Loucy (cell line): ENCODE data around the gene SEPTIN6.
"Not testable (repeated sequence)": the region's sequence is repeated elsewhere in the genome, so short reads cannot be mapped to it uniquely, and the experiment has no call there.

Experiments used
- H2AFZ ChIP-seq: fragments of 200-600 bp; sonication (generic); 2 replicates; pipeline ENCODE4 v1.6.0; 2016; ENCODE audit warnings: antibody characterized with exemption, mild to moderate bottlenecking, low read length, moderate library complexity
- H3F3A ChIP-seq: fragments of 200-600 bp; 2 replicates; pipeline ENCODE4 v1.6.0; 2016; ENCODE audit warnings: antibody characterized with exemption, low read depth, mild to moderate bottlenecking
- H3K27me3 ChIP-seq: fragments of 200-600 bp; sonication (generic); 2 replicates; pipeline ENCODE4 v1.6.1; 2014; ENCODE audit warnings: low read length, mild to moderate bottlenecking; ENCODE audit not compliant: insufficient read depth, poor library complexity, severe bottlenecking
- H3K36me3 ChIP-seq: fragments of 200-600 bp; sonication (generic); 2 replicates; pipeline ENCODE4 v1.6.1; 2016; ENCODE audit warnings: low read length; ENCODE audit not compliant: insufficient read depth
- H3K4me1 ChIP-seq: fragments of 200-600 bp; sonication (generic); 2 replicates; pipeline ENCODE4 v1.5.1; 2014; ENCODE audit warnings: low read length, mild to moderate bottlenecking; ENCODE audit not compliant: insufficient read depth, poor library complexity, severe bottlenecking
- H3K4me2 ChIP-seq: fragments of 200-600 bp; sonication (generic); 2 replicates; pipeline ENCODE4 v1.6.0; 2014; ENCODE audit warnings: antibody characterized with exemption, low read length, low read depth, mild to moderate bottlenecking; ENCODE audit not compliant: poor library complexity, severe bottlenecking
- H3K4me3 ChIP-seq: fragments of 200-600 bp; sonication (generic); 2 replicates; pipeline ENCODE4 v1.5.1; 2014; ENCODE audit warnings: low read length, mild to moderate bottlenecking, mixed read lengths; ENCODE audit not compliant: poor library complexity, severe bottlenecking
- H3K79me2 ChIP-seq: fragments of 200-600 bp; sonication (generic); 2 replicates; pipeline ENCODE4 v1.6.1; 2014; ENCODE audit warnings: low read length; ENCODE audit not compliant: insufficient read depth
- H3K9ac ChIP-seq: fragments of 200-600 bp; sonication (generic); 2 replicates; pipeline ENCODE4 v1.6.0; 2014; ENCODE audit warnings: mild to moderate bottlenecking, low read depth, low read length, moderate library complexity; ENCODE audit not compliant: poor library complexity, severe bottlenecking
- H3K9me2 ChIP-seq: fragments of 200-600 bp; sonication (generic); replicated peaks from 2 replicates; pipeline ENCODE4 v1.6.1; 2016; ENCODE audit warnings: low read depth, low read length, mixed read lengths
- H3K9me3 ChIP-seq: fragments of 200-600 bp; sonication (generic); 2 replicates; pipeline ENCODE4 v1.6.1; 2014; ENCODE audit warnings: mild to moderate bottlenecking, antibody characterized with exemption, low read length, low read depth; ENCODE audit not compliant: insufficient read depth
- H4K20me1 ChIP-seq: fragments of 200-600 bp; sonication (generic); 2 replicates; pipeline ENCODE4 v1.6.0; 2014; ENCODE audit warnings: antibody characterized with exemption, low read length, mild to moderate bottlenecking; ENCODE audit not compliant: insufficient read depth, poor library complexity, severe bottlenecking
- EZH2phosphoT487 ChIP-seq: fragments of 200-600 bp; IDR thresholded peaks from 2 replicates; pipeline ENCODE4 v1.6.1; 2018; ENCODE audit warnings: antibody characterized with exemption, mild to moderate bottlenecking, moderate library complexity, borderline replicate concordance
- TF ChIP-seq, protein P1 (sequence below): fragments of 200-600 bp; sonication (generic); conservative IDR thresholded peaks from 2 replicates; pipeline ENCODE4 v1.5.1; 2014; ENCODE audit warnings: mild to moderate bottlenecking, antibody characterized with exemption, low read length

The SEPTIN6 gene

DNA sequence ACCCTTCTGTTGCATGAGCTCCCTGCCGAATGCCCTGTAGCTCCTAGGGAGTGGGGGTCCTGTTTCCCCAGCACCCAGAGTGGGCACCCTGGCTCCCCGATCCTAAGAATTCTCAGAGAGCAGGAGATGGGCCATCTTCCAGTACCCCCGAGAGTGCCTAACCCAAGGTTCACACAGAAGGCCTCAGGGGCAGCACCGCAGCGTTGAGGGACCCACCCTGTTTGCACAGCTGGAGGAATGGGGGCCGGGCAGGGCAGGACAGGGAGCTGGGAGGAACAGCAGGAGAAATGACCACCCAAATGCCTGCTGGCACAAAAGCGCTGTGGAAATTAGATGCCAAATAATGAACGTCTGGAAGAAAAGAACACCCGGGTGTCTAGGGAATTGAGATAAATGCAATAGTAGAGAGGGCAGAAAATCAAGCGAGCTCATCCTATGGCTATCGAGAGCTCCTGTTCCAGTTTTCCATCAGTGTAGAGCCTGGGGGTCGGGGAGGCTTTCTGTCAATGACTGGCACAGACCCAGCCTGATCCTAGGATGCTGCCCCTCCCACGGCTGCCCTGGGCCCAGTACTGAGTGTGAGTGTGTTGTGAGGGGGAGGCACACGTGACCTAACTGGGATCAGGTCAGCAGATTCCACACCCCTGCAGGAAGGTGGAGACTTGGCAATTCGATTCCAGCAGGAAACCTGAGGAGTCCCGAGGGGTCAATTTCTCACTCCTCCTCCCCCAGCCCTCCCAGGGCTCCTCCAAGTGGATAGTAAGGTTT is 25.7 kb downstream of the SEPTIN6 start:
- Histone ChIP-seq H3K9me3 (no peaks in the 10 kb centered on the region), H3K36me3 (peaks cover 74% of the 10 kb centered on the region; the same call in 1 of the 2 replicates), H3K27me3 (no peaks in the 10 kb centered on the region), H3K4me3 (no peak overlapping the region), H3K4me1 (peaks cover 5% of the 10 kb centered on the region), H3K79me2 (peaks cover 75% of the 10 kb centered on the region), H4K20me1 (peaks cover 37% of the 10 kb centered on the region), H3K9me2 (no peaks in the 10 kb centered on the region), H3K4me2 (no peak overlapping the region), H3F3A (no peaks in the 10 kb centered on the region), H2AFZ (no peak overlapping the region), H3K9ac (no peak overlapping the region)
- TF ChIP-seq EZH2phosphoT487 = no peak
- TF ChIP-seq, protein P1, sequence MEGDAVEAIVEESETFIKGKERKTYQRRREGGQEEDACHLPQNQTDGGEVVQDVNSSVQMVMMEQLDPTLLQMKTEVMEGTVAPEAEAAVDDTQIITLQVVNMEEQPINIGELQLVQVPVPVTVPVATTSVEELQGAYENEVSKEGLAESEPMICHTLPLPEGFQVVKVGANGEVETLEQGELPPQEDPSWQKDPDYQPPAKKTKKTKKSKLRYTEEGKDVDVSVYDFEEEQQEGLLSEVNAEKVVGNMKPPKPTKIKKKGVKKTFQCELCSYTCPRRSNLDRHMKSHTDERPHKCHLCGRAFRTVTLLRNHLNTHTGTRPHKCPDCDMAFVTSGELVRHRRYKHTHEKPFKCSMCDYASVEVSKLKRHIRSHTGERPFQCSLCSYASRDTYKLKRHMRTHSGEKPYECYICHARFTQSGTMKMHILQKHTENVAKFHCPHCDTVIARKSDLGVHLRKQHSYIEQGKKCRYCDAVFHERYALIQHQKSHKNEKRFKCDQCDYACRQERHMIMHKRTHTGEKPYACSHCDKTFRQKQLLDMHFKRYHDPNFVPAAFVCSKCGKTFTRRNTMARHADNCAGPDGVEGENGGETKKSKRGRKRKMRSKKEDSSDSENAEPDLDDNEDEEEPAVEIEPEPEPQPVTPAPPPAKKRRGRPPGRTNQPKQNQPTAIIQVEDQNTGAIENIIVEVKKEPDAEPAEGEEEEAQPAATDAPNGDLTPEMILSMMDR = no peak

DNA sequence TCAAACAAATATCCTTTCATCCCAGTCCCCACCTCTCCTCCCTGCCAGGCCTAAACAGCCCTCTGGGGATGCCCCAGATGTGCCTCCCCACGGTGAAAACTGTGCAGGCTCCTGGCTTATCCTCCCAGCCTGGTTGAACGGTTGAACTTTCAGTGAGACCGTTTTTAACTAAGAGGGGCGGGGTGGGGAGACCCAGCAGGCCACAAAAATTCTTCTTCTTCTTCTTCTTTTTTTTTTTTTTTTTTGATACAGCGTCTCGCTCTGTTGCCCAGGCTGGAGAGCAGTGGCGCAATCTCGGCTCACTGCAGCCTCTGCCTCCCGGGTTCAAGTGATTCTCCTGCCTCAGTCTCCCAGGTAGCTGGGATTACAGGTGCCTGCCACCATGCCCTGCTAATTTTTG is 28.1 kb downstream of the SEPTIN6 start:
- H3K36me3 ChIP-seq = peaks cover 73% of the 10 kb centered on the region; the same call in 1 of the 2 replicates

DNA sequence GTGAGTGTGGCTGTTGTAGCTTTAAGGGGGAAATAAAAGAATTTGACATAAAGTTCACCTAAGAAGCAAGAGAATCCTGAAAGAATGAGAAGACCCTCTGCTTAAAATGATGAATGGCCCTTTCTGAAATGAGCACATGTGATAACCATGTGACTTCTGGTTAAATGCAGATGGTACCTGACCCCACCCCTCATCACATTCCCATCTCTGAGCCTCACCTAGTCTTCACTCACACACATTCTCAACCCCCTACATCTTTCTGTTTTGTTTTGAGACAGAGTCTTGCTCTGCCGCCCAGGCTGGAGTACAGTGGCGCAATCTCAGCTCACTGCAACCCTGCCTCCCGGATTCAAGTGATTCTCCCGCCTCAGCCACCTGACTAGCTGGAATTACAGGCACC is 31.5 kb downstream of the SEPTIN6 start:
- Histone ChIP-seq H3K9me3 (no peaks in the 10 kb centered on the region), H3K4me3 (no peak overlapping the region), H3K9ac (no peak overlapping the region), H4K20me1 (peaks cover 17% of the 10 kb centered on the region), H3K27me3 (no peaks in the 10 kb centered on the region), H3K9me2 (no peaks in the 10 kb centered on the region), H3K36me3 (peaks cover 63% of the 10 kb centered on the region), H3F3A (no peaks in the 10 kb centered on the region), H3K4me1 (peaks cover 2% of the 10 kb centered on the region), H2AFZ (no peak overlapping the region), H3K79me2 (peaks cover 24% of the 10 kb centered on the region), H3K4me2 (no peak overlapping the region)
- TF ChIP-seq EZH2phosphoT487 = no peak
- TF ChIP-seq, protein P1 = no peak

More for the DNA sequence above, 28.1 kb downstream of the SEPTIN6 start:
- H3K4me2 ChIP-seq, H3K9me3 ChIP-seq, H3K4me1 ChIP-seq, H2AFZ ChIP-seq, H3F3A ChIP-seq, H3K9me2 ChIP-seq, H3K4me3 ChIP-seq, H3K27me3 ChIP-seq, H3K9ac ChIP-seq: not testable (repeated sequence)
- peaks cover 53% of the 10 kb centered on the region for H3K79me2 ChIP-seq
- H4K20me1 ChIP-seq = peaks cover 31% of the 10 kb centered on the region

DNA sequence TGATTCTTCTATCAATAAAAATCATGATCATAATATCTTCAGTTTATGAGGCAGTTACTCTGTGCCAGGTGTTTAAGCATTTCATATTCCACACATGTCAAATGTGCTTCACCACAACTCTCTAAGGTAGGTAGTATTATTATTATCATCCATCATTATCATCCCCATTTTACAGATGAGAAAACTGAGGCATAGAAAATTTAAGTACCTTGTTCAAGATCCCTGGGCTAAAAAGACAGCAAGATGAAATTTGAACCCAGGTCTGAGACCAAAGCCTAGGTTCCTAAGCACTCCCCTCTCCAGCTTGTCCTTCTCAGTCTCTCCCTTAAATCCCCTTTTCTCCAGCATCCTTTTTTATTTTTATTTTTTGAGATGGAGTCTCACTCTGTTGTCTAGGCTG is 33.4 kb downstream of the SEPTIN6 start:
- Histone ChIP-seq H3K4me1 (no peaks in the 10 kb centered on the region), H3K4me2 (no peak overlapping the region), H3K9ac (no peak overlapping the region), H3K9me3 (no peaks in the 10 kb centered on the region), H3K36me3 (peaks cover 71% of the 10 kb centered on the region), H3K4me3 (no peak overlapping the region), H2AFZ (no peak overlapping the region), H3K27me3 (no peaks in the 10 kb centered on the region), H3K9me2 (no peaks in the 10 kb centered on the region), H3K79me2 (peaks cover 15% of the 10 kb centered on the region; the same call in 1 of the 2 replicates), H3F3A (no peaks in the 10 kb centered on the region), H4K20me1 (peaks cover 19% of the 10 kb centered on the region)
- TF ChIP-seq, protein P1 = no peak
- no peak for TF ChIP-seq EZH2phosphoT487
